GM18951 (cell line): ENCODE measurements around the gene RALA.
"Not testable (repeated sequence)": the region's sequence is repeated elsewhere in the genome, so short reads cannot be mapped to it uniquely, and the experiment has no call there.

ENCODE experiments used
- POLR2A ChIP-seq: IDR thresholded peaks from 4 replicates; pipeline ENCODE4 v1.6.1; 2011; ENCODE audit warnings: mild to moderate bottlenecking; ENCODE audit not compliant: insufficient read length, insufficient read depth; ENCODE audit errors: extremely low read depth
- in situ Hi-C: fragments of 300-500 bp; cut with MboI; formaldehyde crosslinking; loops from one replicate; pipeline ENCODE4 v1.12.0; 2022; ENCODE audit warnings: low sequenced_read_pairs, mixed read lengths, inconsistent platforms; ENCODE audit not compliant: unreplicated experiment

Gene RALA

GRCh38 chr7:39749717-39750116, 126.3 kb downstream of the RALA start:
- TF ChIP-seq POLR2A, result no peak
- in situ Hi-C loops, result no loop called here

- TF ChIP-seq POLR2A, result no peak
- in situ Hi-C loops, result no loop called here
These were observed 127.1 kb downstream of the RALA start for GRCh38 chr7:39750253-39751077.

- in situ Hi-C loops, result not testable (repeated sequence)
These were observed 129.9 kb downstream of the RALA start for GRCh38 chr7:39753237-39753636.

GRCh38 chr7:39753823-39754325, 130.5 kb downstream of the RALA start:
- in situ Hi-C loops, result no loop called here
- no peak for TF ChIP-seq POLR2A

GRCh38 chr7:39754326-39755120, 131.2 kb downstream of the RALA start:
- TF ChIP-seq POLR2A, result no peak
- in situ Hi-C loops, result no loop called here

GRCh38 chr7:39757604-39758003, 134.2 kb downstream of the RALA start:
- in situ Hi-C loops, result no loop called here
- no peak for TF ChIP-seq POLR2A
